ENCODE measurements around the gene TMEM255B.
"Not testable (repeated sequence)": the region's sequence is repeated elsewhere in the genome, so short reads cannot be mapped to it uniquely, and the experiment has no call there.

TMEM255B gene

GRCh38 chr13:113816254-113816929 lies 57.4 kb downstream of the TMEM255B start:
- no peak for DNase-seq

- DNase-seq: peak in 45 of 56 donors; percentile 9 to 84 (median 45)
Observed at GRCh38 chr13:113816946-113817859, 58.2 kb downstream of the TMEM255B start.

GRCh38 chr13:113817860-113818691 lies 59.0 kb downstream of the TMEM255B start:
- DNase-seq: no peak

- DNase-seq: no peak
Observed at GRCh38 chr13:113818700-113819295, 59.8 kb downstream of the TMEM255B start.

GRCh38 chr13:113819341-113819730 lies 60.3 kb downstream of the TMEM255B start:
- DNase-seq: no peak

GRCh38 chr13:113819731-113820715 lies 61.0 kb downstream of the TMEM255B start:
- no peak for DNase-seq

- peak in 53 of 56 donors; percentile 16 to 91 (median 72) for DNase-seq
Observed at GRCh38 chr13:113820813-113821651, 62.0 kb downstream of the TMEM255B start.

- DNase-seq: no peak
Observed at GRCh38 chr13:113821847-113822246, 62.8 kb downstream of the TMEM255B start.

GRCh38 chr13:113822266-113822665 lies 63.2 kb downstream of the TMEM255B start:
- no peak for DNase-seq

GRCh38 chr13:113822956-113823744 lies 64.1 kb downstream of the TMEM255B start:
- no peak for DNase-seq

GRCh38 chr13:113823771-113824170 lies 64.7 kb downstream of the TMEM255B start:
- DNase-seq: no peak

GRCh38 chr13:113825841-113826240 lies 66.8 kb downstream of the TMEM255B start:
- no peak for DNase-seq

- DNase-seq: not testable (repeated sequence)
Observed at GRCh38 chr13:113826446-113826845, 67.4 kb downstream of the TMEM255B start.

GRCh38 chr13:113827021-113827420 lies 68.0 kb downstream of the TMEM255B start:
- no peak for DNase-seq

- no peak for DNase-seq
Observed at GRCh38 chr13:113828282-113828825, 69.3 kb downstream of the TMEM255B start.

GRCh38 chr13:113830426-113830950 lies 71.5 kb downstream of the TMEM255B start:
- not testable (repeated sequence) for DNase-seq

- no peak for DNase-seq
Observed at GRCh38 chr13:113831061-113831460, 72.0 kb downstream of the TMEM255B start.
